ENCODE measurements around the gene C16orf74. TPM values are rescaled to one million over a fixed set of nuclear protein-coding genes. Genes with fewer than 3 reads are reported as not detected.

Gene C16orf74
- total RNA-seq, 1 donor from 2014 or later = 0.64 TPM

DNA sequence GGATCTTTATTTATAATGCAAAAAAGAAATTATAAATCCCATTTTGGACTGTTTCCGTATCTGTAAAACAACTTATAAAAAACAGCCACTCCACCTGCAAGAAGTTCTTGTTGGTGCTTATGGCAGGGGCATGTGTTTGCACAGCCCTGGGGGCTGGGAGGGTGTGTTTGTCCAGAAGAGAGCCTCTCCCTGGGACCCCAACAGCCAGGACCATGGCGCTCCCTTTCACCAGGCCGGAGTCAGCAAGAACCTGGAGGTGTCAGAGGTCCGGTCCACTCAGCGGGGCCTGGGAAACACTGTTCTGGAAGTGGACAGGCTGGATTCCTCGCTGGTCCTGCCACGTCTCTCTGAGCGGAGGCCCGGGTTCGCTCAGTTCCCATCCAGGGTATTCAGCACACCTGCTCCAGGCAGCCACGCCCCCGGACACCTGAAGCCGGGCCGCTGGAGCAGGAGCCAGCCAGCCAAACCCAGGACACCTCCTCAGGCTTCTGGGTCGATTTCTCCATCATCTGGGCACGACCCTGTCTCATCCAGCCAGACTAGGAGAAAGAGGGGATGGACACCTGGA is 43.3 kb downstream of the C16orf74 start:
- H3K27ac Mint-ChIP-seq (ENCODE audit: unreplicated experiment) = no peak overlapping the region
- no peaks in the 10 kb centered on the region for H3K9me3 Mint-ChIP-seq (ENCODE audit: unreplicated experiment)
- DNase-seq (ENCODE audit: low spot score) = no peak
- no peak overlapping the region for H3K4me3 Mint-ChIP-seq (ENCODE audit: unreplicated experiment)
- TF ChIP-seq, protein P1, sequence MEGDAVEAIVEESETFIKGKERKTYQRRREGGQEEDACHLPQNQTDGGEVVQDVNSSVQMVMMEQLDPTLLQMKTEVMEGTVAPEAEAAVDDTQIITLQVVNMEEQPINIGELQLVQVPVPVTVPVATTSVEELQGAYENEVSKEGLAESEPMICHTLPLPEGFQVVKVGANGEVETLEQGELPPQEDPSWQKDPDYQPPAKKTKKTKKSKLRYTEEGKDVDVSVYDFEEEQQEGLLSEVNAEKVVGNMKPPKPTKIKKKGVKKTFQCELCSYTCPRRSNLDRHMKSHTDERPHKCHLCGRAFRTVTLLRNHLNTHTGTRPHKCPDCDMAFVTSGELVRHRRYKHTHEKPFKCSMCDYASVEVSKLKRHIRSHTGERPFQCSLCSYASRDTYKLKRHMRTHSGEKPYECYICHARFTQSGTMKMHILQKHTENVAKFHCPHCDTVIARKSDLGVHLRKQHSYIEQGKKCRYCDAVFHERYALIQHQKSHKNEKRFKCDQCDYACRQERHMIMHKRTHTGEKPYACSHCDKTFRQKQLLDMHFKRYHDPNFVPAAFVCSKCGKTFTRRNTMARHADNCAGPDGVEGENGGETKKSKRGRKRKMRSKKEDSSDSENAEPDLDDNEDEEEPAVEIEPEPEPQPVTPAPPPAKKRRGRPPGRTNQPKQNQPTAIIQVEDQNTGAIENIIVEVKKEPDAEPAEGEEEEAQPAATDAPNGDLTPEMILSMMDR (IDR thresholded peaks at IDR 0.05; ENCODE audit: unreplicated experiment) = no peak
- peaks cover 5% of the 10 kb centered on the region for H3K27me3 Mint-ChIP-seq (ENCODE audit: unreplicated experiment)
- H3K4me1 Mint-ChIP-seq (ENCODE audit: unreplicated experiment) = no peaks in the 10 kb centered on the region
- peaks cover 4% of the 10 kb centered on the region for H3K36me3 Mint-ChIP-seq (ENCODE audit: low read depth, unreplicated experiment)

DNA sequence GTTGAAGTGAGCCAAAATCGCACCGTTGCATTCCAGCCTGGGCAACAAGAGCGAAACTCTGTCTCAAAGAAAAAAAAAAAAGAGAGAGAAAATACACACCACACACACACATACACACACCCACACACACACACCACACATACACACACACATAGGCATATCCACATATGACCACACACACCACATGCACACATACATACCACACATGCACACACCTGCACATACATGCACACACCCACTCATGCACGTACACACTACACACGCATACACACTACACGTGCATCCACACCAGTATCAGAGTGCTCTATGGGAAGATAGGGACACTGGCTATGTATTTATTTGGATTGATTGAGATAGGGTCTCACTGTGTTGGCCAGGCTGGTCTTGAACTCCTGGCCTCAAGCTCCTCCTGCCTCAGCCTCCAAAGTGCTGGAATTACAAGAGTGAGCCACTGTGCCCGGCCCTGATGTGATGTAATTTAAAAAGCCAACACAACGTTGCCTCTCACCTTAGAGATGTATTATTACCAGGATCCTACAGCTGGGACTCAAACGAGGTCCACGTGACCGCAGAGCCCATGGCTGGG is 44.4 kb downstream of the C16orf74 start:
- peaks cover 5% of the 10 kb centered on the region for H3K27me3 Mint-ChIP-seq (ENCODE audit: unreplicated experiment)
- H3K27ac Mint-ChIP-seq (ENCODE audit: unreplicated experiment) = no peak overlapping the region
- DNase-seq (ENCODE audit: low spot score) = no peak
- no peak overlapping the region for H3K4me3 Mint-ChIP-seq (ENCODE audit: unreplicated experiment)
- TF ChIP-seq, protein P1 (IDR thresholded peaks at IDR 0.05; ENCODE audit: unreplicated experiment) = no peak
- no peaks in the 10 kb centered on the region for H3K4me1 Mint-ChIP-seq (ENCODE audit: unreplicated experiment)
- no peaks in the 10 kb centered on the region for H3K36me3 Mint-ChIP-seq (ENCODE audit: low read depth, unreplicated experiment)
- H3K9me3 Mint-ChIP-seq (ENCODE audit: unreplicated experiment) = no peaks in the 10 kb centered on the region

DNA sequence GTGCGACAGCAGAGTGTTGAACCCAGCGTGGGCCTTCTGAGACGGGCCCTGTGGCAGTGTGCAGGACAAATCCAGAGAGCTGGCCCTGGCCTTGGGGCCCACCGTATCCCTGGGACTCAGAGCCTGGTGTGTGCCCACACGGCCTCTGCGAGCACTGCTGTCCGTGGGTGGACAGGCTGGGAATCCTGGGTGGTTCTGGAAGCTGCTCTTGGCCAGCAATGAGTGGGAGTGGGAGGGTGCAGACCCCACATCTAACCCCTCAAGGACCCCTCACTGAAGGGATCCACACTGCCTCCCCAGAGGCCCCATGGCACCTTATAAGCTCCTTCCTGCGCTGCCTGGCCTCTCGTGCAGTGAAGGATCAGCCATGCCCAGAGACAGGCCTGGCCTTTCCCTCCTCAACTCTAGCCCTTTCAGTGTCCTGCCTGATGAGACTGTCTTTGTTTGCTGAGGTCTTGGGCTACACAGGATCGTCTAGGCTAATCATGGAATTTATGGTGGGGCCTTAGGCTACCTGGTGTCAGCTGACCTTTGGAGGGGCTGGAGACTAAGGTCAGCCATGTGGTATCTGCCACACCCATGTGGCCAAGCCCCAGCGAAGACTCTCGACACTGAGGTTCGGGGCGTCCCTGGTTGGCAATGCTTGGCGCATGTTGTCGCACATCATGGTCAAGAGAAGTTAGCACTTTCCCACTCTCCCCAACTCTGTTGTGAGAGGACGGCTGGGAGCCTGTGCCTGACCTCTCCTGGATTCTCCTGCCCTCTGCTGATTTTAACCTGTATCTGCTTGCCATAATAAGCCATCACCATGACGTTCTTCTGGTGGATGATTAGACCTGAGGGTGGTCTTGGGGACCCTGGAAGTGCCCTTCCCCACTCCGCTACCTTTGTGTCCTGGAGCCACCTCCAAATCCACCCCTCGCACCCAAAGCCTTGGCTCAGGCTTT is 45.7 kb downstream of the C16orf74 start:
- Mint-ChIP-seq H3K36me3 (ENCODE audit: low read depth, unreplicated experiment) (no peaks in the 10 kb centered on the region), H3K9me3 (ENCODE audit: unreplicated experiment) (no peaks in the 10 kb centered on the region), H3K27me3 (ENCODE audit: unreplicated experiment) (peaks cover 7% of the 10 kb centered on the region), H3K4me3 (ENCODE audit: unreplicated experiment) (no peak overlapping the region), H3K4me1 (ENCODE audit: unreplicated experiment) (no peaks in the 10 kb centered on the region), H3K27ac (ENCODE audit: unreplicated experiment) (no peak overlapping the region)
- DNase-seq (ENCODE audit: low spot score) = no peak
- TF ChIP-seq, protein P1 (IDR thresholded peaks at IDR 0.05; ENCODE audit: unreplicated experiment) = no peak

DNA sequence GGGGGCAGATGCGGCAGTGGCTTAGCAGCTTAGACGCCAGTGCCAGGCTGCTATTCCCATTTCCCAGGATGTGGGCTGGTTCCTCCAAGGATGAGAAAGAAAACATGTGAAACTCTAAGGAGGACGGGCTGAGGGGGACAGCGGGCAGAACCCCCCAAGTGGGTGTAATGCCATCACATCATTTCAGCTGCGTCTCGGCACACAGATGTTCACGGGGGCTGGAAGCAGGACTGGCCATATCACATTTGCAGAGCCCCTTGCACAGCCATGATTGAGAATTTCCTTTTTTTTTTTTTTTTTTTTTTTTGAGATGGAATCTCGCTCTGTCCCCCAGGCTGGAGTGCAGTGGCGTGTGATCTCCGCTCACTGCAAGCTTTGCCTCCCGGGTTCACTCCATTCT is 46.9 kb downstream of the C16orf74 start:
- Mint-ChIP-seq H3K27ac (ENCODE audit: unreplicated experiment) (no peak overlapping the region), H3K27me3 (ENCODE audit: unreplicated experiment) (peaks cover 7% of the 10 kb centered on the region), H3K4me1 (ENCODE audit: unreplicated experiment) (no peaks in the 10 kb centered on the region), H3K9me3 (ENCODE audit: unreplicated experiment) (no peaks in the 10 kb centered on the region), H3K36me3 (ENCODE audit: low read depth, unreplicated experiment) (no peaks in the 10 kb centered on the region), H3K4me3 (ENCODE audit: unreplicated experiment) (no peak overlapping the region)
- no peak for DNase-seq (ENCODE audit: low spot score)
- TF ChIP-seq, protein P1 (IDR thresholded peaks at IDR 0.05; ENCODE audit: unreplicated experiment) = no peak

Data from endothelial cell (in vitro differentiated cells).